Fibroblast of lung (primary cell): ENCODE results near the gene ATP9B.

ENCODE experiments used
- CTCF ChIP-seq, 2 donors: IDR thresholded peaks in 1 of 2; conservative IDR thresholded peaks in 1 of 2; 1 replicate in 1 of 2; 2 replicates in 1 of 2; pipeline ENCODE4 v1.5.1; 2011 to 2012; ENCODE audit warnings: low read length in 2 of 2, control low read depth in 1 of 2, inconsistent platforms in 1 of 2, low read depth in 1 of 2, mild to moderate bottlenecking in 1 of 2
- EZH2 ChIP-seq: IDR thresholded peaks from 2 replicates; pipeline ENCODE4 v1.5.1; 2012; ENCODE audit warnings: low read length, control low read depth, mild to moderate bottlenecking; ENCODE audit errors: missing control alignments

GRCh38 chr18:79345366-79345765 lies 276.2 kb downstream of the ATP9B start:
- TF ChIP-seq CTCF (conservative IDR thresholded peaks at IDR 0.05 in 1 of 2, IDR thresholded peaks at IDR 0.05 in 1 of 2; ENCODE audit: low read depth in 1 of 2, low read length in 2 of 2) (no peak), EZH2 (no peak)
